CD4-positive, alpha-beta T cell treated with Interferon alpha-2 for 1 hour (primary cell): ENCODE data around the gene HSFX1.

ENCODE experiments used
- DNase-seq, 2 donors: peaks; one replicate each; pipeline ENCODE4 v3.0.0-alpha.2; 2020 to 2022

HSFX1 gene

GRCh38 chrX:149807747-149808458 is 34.0 kb downstream of the HSFX1 start:
- DNase-seq = no peak

- DNase-seq = no peak
Measured at GRCh38 chrX:149818652-149819051, 44.8 kb downstream of the HSFX1 start.

GRCh38 chrX:149819371-149819770 is 45.5 kb downstream of the HSFX1 start:
- no peak for DNase-seq

GRCh38 chrX:149825424-149825823 is 51.6 kb downstream of the HSFX1 start:
- DNase-seq = peak; percentile 23 to 55
